Colonic mucosa (tissue), 4 donors: ENCODE data around the gene PNPLA4. TPM values are rescaled to one million over a fixed set of nuclear protein-coding genes. Genes with fewer than 3 reads are reported as not detected.

Experiments used
- DNase-seq: peaks from one replicate; pipeline ENCODE4 v3.0.0-alpha.2; 2020
- H3K27ac ChIP-seq: fragments of 200-600 bp; one replicate; pipeline ENCODE4 v1.8.0; 2021
- H3K27me3 ChIP-seq: fragments of 200-600 bp; one replicate; pipeline ENCODE4 v1.8.0; 2021
- H3K36me3 ChIP-seq: fragments of 200-600 bp; one replicate; pipeline ENCODE4 v1.8.0; 2021
- H3K4me1 ChIP-seq: fragments of 200-600 bp; one replicate; pipeline ENCODE4 v1.8.0; 2021; ENCODE audit warnings: mild to moderate bottlenecking
- H3K4me3 ChIP-seq: fragments of 200-600 bp; one replicate; pipeline ENCODE4 v1.8.0; 2021
- H3K9ac ChIP-seq, 2 donors: one replicate each; pipeline ENCODE4 v1.7.0; 2013; ENCODE audit warnings: control low read depth in 2 of 2, low read depth in 2 of 2, low read length in 2 of 2
- H3K9me3 ChIP-seq: fragments of 200-600 bp; one replicate; pipeline ENCODE4 v1.8.0; 2021
- intact Hi-C: fragments of 100-400 bp; cut with DNase I; formaldehyde crosslinking; loops from one replicate; pipeline ENCODE4 v1.14.1; 2022
- total RNA-seq, 2 donors: library from RNA; stranded (reverse); fragmentation: NEBNext Ultra II Directional in 1 of 2; extraction: Animal tissue kit (Norgen Biotek cat#: 25700) in 1 of 2; gene quantifications; one replicate each; pipeline ENCODE4 v1.2.1, GENCODE V29; 2021
- TF ChIP-seq, protein P1 (sequence below): fragments of 200-600 bp; IDR thresholded peaks from one replicate; pipeline ENCODE4 v1.8.0; 2022; ENCODE audit warnings: antibody characterized with exemption, mild to moderate bottlenecking
- donor health status: healthy.
- donor health status: DM: no; HTN: no; CAD: no.
- donor health status: DM: no; HTN: no; CAD: no.

The PNPLA4 gene
- total RNA-seq, 2 donors from 2014 or later: 28.9 to 29.5 TPM

DNA sequence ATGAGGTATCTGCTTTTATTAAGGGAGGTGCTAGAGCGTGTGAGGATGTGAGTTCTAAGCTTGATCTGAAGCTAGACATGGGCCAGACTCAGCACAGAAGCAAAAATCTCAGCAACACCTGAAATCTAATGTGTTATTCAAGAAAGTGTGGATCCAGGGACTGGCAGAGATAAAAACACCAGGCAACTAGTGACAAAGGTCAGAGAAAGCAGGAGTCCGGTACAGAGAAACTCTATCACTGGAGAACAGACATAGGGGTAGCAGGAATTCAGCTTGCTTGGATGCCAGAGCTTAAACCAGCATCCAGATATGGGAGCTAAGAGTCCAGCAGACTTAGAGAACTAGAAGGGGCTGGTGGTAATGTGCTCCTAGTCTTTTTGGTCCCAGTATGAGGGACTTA, 50.3 kb downstream of the PNPLA4 start:
- no peaks in the 10 kb centered on the region for H3K9me3 ChIP-seq
- H3K36me3 ChIP-seq: no peaks in the 10 kb centered on the region
- H3K4me1 ChIP-seq: no peaks in the 10 kb centered on the region
- H3K27me3 ChIP-seq: no peaks in the 10 kb centered on the region
- intact Hi-C loops: no loop called here
- TF ChIP-seq, protein P1, sequence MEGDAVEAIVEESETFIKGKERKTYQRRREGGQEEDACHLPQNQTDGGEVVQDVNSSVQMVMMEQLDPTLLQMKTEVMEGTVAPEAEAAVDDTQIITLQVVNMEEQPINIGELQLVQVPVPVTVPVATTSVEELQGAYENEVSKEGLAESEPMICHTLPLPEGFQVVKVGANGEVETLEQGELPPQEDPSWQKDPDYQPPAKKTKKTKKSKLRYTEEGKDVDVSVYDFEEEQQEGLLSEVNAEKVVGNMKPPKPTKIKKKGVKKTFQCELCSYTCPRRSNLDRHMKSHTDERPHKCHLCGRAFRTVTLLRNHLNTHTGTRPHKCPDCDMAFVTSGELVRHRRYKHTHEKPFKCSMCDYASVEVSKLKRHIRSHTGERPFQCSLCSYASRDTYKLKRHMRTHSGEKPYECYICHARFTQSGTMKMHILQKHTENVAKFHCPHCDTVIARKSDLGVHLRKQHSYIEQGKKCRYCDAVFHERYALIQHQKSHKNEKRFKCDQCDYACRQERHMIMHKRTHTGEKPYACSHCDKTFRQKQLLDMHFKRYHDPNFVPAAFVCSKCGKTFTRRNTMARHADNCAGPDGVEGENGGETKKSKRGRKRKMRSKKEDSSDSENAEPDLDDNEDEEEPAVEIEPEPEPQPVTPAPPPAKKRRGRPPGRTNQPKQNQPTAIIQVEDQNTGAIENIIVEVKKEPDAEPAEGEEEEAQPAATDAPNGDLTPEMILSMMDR: no peak
- H3K9ac ChIP-seq: no peak overlapping the region
- DNase-seq: no peak
- no peak overlapping the region for H3K27ac ChIP-seq
- no peak overlapping the region for H3K4me3 ChIP-seq

DNA sequence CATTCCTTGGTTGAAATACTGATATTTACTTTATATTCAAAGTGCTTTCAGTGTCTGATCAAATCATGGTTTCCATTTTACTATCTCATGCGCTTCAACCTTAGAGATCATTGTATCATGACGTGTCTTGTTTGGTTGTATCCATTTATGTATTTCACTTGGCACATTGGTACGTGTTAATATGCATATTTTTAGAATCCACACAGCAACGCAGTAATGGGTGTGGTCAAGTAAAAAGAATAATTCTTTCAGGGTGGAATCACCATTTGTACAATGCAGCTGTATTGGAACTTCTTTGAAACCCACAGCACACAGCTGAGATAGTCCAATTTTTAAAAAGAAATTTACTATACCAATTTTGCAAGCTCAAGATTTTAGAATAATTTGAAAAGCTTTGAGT, 55.2 kb downstream of the PNPLA4 start:
- Histone ChIP-seq H3K36me3 (no peaks in the 10 kb centered on the region), H3K27me3 (no peaks in the 10 kb centered on the region), H3K27ac (no peak overlapping the region), H3K9ac (no peak overlapping the region), H3K9me3 (no peaks in the 10 kb centered on the region), H3K4me3 (no peak overlapping the region), H3K4me1 (no peaks in the 10 kb centered on the region)
- DNase-seq: no peak
- TF ChIP-seq, protein P1: no peak
- intact Hi-C loops: no loop called here

DNA sequence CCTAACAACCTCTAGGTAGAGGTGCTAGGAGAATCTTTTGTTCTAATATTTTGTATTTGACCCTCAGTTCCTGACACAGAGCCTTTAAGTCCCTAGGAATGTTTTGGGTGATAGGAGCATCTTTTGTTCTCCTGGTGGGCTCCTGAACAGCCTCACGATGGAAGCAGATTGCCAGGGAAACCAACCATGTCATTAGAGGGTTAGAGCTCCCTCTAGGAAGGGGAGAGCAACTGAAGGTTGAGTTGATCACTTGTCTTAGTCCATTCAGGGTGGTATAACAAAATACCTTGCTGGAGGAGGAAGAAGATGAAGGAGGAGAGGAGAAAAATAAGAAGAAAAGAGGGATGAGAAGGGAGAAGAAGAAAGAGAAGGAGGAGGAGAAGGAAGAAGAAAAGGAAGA, 75.0 kb downstream of the PNPLA4 start:
- Histone ChIP-seq H3K9me3 (no peaks in the 10 kb centered on the region), H3K36me3 (no peaks in the 10 kb centered on the region), H3K27me3 (no peaks in the 10 kb centered on the region), H3K4me3 (no peak overlapping the region), H3K9ac (no peak overlapping the region), H3K4me1 (no peaks in the 10 kb centered on the region), H3K27ac (no peak overlapping the region)
- intact Hi-C loops: no loop called here
- TF ChIP-seq, protein P1: no peak
- no peak for DNase-seq

Other genes starting within 250 kb of the PNPLA4 start
- gene VCX, start 84.2 kb downstream of the PNPLA4 start, total RNA-seq: not detected
- gene VCX2, start 243.9 kb upstream of the PNPLA4 start, total RNA-seq: not detected